Trophoblast cell (in vitro differentiated cells and primary cell): ENCODE results near the gene SLC20A1.
"Not testable (repeated sequence)": the region's sequence is repeated elsewhere in the genome, so short reads cannot be mapped to it uniquely, and the experiment has no call there.

Experiments
- DNase-seq, 2 donors: peaks; one replicate each; pipeline ENCODE4 v3.0.0-alpha.2; 2016
- H2AFZ ChIP-seq: 2 replicates; pipeline ENCODE4 v1.6.1; 2013; ENCODE audit warnings: low read length, moderate library complexity, mild to moderate bottlenecking; ENCODE audit not compliant: insufficient read depth, poor library complexity
- H2AK5ac ChIP-seq: 2 replicates; pipeline ENCODE4 v1.6.1; 2013; ENCODE audit warnings: mild to moderate bottlenecking, low read length
- H2BK120ac ChIP-seq: 2 replicates; pipeline ENCODE4 v1.6.1; 2013; ENCODE audit warnings: low read length, mild to moderate bottlenecking, moderate library complexity; ENCODE audit not compliant: insufficient read depth, poor library complexity
- H2BK12ac ChIP-seq: 2 replicates; pipeline ENCODE4 v1.6.1; 2013; ENCODE audit warnings: mild to moderate bottlenecking, low read length, moderate library complexity
- H2BK5ac ChIP-seq: 2 replicates; pipeline ENCODE4 v1.6.1; 2013; ENCODE audit warnings: low read length, low read depth, moderate library complexity, mild to moderate bottlenecking; ENCODE audit not compliant: poor library complexity
- H3K14ac ChIP-seq: 2 replicates; pipeline ENCODE4 v1.6.1; 2013; ENCODE audit warnings: mild to moderate bottlenecking, low read length
- H3K18ac ChIP-seq: 2 replicates; pipeline ENCODE4 v1.6.1; 2013; ENCODE audit warnings: mild to moderate bottlenecking, low read length
- H3K23ac ChIP-seq: 2 replicates; pipeline ENCODE4 v1.6.1; 2013; ENCODE audit warnings: low read length
- H3K27ac ChIP-seq: 2 replicates; pipeline ENCODE4 v1.5.1; 2013; ENCODE audit warnings: low read depth, mild to moderate bottlenecking, inconsistent platforms, low read length, moderate library complexity
- H3K27me3 ChIP-seq: 2 replicates; pipeline ENCODE4 v1.6.1; 2013; ENCODE audit warnings: inconsistent platforms, mild to moderate bottlenecking, low read length, moderate library complexity; ENCODE audit not compliant: insufficient read depth
- H3K36me3 ChIP-seq, 2 experiments: 1 replicate in 1 of 2; 2 replicates in 1 of 2; pipeline ENCODE4 v1.6.1; 2013; ENCODE audit warnings: low read length in 2 of 2, mild to moderate bottlenecking in 2 of 2, moderate library complexity in 1 of 2; ENCODE audit not compliant: insufficient read depth in 2 of 2, control insufficient read depth in 1 of 2
- H3K4ac ChIP-seq: 2 replicates; pipeline ENCODE4 v1.6.1; 2013; ENCODE audit warnings: low read depth, mild to moderate bottlenecking, low read length, moderate library complexity
- H3K4me1 ChIP-seq, 2 experiments: 1 replicate in 1 of 2; 2 replicates in 1 of 2; pipeline ENCODE4 v1.6.1; 2013; ENCODE audit warnings: low read length in 2 of 2, mild to moderate bottlenecking in 2 of 2, moderate library complexity in 1 of 2; ENCODE audit not compliant: insufficient read depth in 2 of 2, control insufficient read depth in 1 of 2
- H3K4me2 ChIP-seq: 2 replicates; pipeline ENCODE4 v1.6.1; 2013; ENCODE audit warnings: inconsistent platforms, mild to moderate bottlenecking, low read length, moderate library complexity
- H3K4me3 ChIP-seq: 2 replicates; pipeline ENCODE4 v1.5.1; 2013; ENCODE audit warnings: mild to moderate bottlenecking, low read depth, low read length, inconsistent platforms
- H3K79me1 ChIP-seq: one replicate; pipeline ENCODE4 v1.6.1; 2013; ENCODE audit warnings: low read length
- H3K79me2 ChIP-seq: 2 replicates; pipeline ENCODE4 v1.6.1; 2013; ENCODE audit warnings: low read length, mild to moderate bottlenecking; ENCODE audit not compliant: control insufficient read depth, insufficient read depth, poor library complexity
- H3K9ac ChIP-seq: 2 replicates; pipeline ENCODE4 v1.6.1; 2013; ENCODE audit warnings: mild to moderate bottlenecking, low read length
- H3K9me3 ChIP-seq: 2 replicates; pipeline ENCODE4 v1.6.1; 2013; ENCODE audit warnings: low read depth, mild to moderate bottlenecking, control low read depth, inconsistent platforms, low read length; ENCODE audit not compliant: insufficient read depth
- H4K12ac ChIP-seq: 2 replicates; pipeline ENCODE4 v1.6.1; 2013; ENCODE audit warnings: low read depth, mild to moderate bottlenecking, low read length, moderate library complexity
- H4K8ac ChIP-seq: 2 replicates; pipeline ENCODE4 v1.6.1; 2013; ENCODE audit warnings: low read depth, mild to moderate bottlenecking, low read length, moderate library complexity
- H4K91ac ChIP-seq: one replicate; pipeline ENCODE4 v1.6.1; 2013; ENCODE audit warnings: low read depth, mild to moderate bottlenecking, low read length, moderate library complexity
- WGBS: extraction: QIAGEN DNeasy Blood & Tissue Kit; methylation state at CpG from one replicate; pipeline ENCODE4 v1.1.7; 2013; ENCODE audit warnings: missing lambda C conversion rate; ENCODE audit not compliant: insufficient read length, insufficient coverage; ENCODE audit errors: extremely low coverage; 5-methylcytosine and 5-hydroxymethylcytosine counted together

The SLC20A1 gene

GRCh38 chr2:112614201-112614840 is 31.4 kb upstream of the SLC20A1 start:
- H4K8ac ChIP-seq: no peak overlapping the region
- no peaks in the 10 kb centered on the region for H3K36me3 ChIP-seq
- no peaks in the 10 kb centered on the region for H3K79me1 ChIP-seq
- no peak overlapping the region for H2BK120ac ChIP-seq
- H3K4me3 ChIP-seq: no peak overlapping the region
- no peak overlapping the region for H3K18ac ChIP-seq
- no peak overlapping the region for H2BK5ac ChIP-seq
- H2AFZ ChIP-seq: no peak overlapping the region
- no peaks in the 10 kb centered on the region for H3K27me3 ChIP-seq
- no peak overlapping the region for H2BK12ac ChIP-seq
- H3K79me2 ChIP-seq: no peaks in the 10 kb centered on the region
- no peak overlapping the region for H3K27ac ChIP-seq
- WGBS: no CpG with 5 or more reads among the region's 13 CpGs
- no peak overlapping the region for H2AK5ac ChIP-seq
- DNase-seq: no peak
- no peak overlapping the region for H3K14ac ChIP-seq
- no peak overlapping the region for H3K4ac ChIP-seq
- no peak overlapping the region for H3K23ac ChIP-seq
- no peak overlapping the region for H3K4me2 ChIP-seq
- H4K91ac ChIP-seq: no peak overlapping the region
- H3K9me3 ChIP-seq: no peaks in the 10 kb centered on the region
- H4K12ac ChIP-seq: no peak overlapping the region
- no peaks in the 10 kb centered on the region for H3K4me1 ChIP-seq
- H3K9ac ChIP-seq: no peak overlapping the region

GRCh38 chr2:112615051-112615450 is 30.7 kb upstream of the SLC20A1 start:
- Histone ChIP-seq H3K9me3 (no peaks in the 10 kb centered on the region), H3K18ac (no peak overlapping the region), H3K79me1 (no peaks in the 10 kb centered on the region), H2AK5ac (no peak overlapping the region), H3K79me2 (no peaks in the 10 kb centered on the region), H2AFZ (no peak overlapping the region), H3K4me2 (no peak overlapping the region), H3K27me3 (no peaks in the 10 kb centered on the region), H4K8ac (no peak overlapping the region), H3K14ac (no peak overlapping the region), H3K36me3 (no peaks in the 10 kb centered on the region), H2BK12ac (no peak overlapping the region), H2BK5ac (no peak overlapping the region), H4K12ac (no peak overlapping the region), H3K9ac (no peak overlapping the region), H4K91ac (no peak overlapping the region), H3K27ac (no peak overlapping the region), H3K4me3 (no peak overlapping the region), H3K4ac (no peak overlapping the region), H2BK120ac (no peak overlapping the region), H3K23ac (no peak overlapping the region), H3K4me1 (no peaks in the 10 kb centered on the region)
- WGBS: no CpG with 5 or more reads among the region's 8 CpGs
- no peak for DNase-seq

- H3K23ac ChIP-seq, H3K9ac ChIP-seq, H3K9me3 ChIP-seq, H3K18ac ChIP-seq, H3K79me2 ChIP-seq, H2AK5ac ChIP-seq, H4K12ac ChIP-seq, H4K91ac ChIP-seq, H2BK120ac ChIP-seq, H3K79me1 ChIP-seq, H2BK12ac ChIP-seq, H3K4me3 ChIP-seq, H3K14ac ChIP-seq, H3K27ac ChIP-seq, H4K8ac ChIP-seq, H3K4me2 ChIP-seq, H3K36me3 ChIP-seq, H3K4me1 ChIP-seq, DNase-seq, H3K27me3 ChIP-seq, H3K4ac ChIP-seq, H2BK5ac ChIP-seq, H2AFZ ChIP-seq: not testable (repeated sequence)
- no CpG with 5 or more reads among the region's 2 CpGs for WGBS
Measured at GRCh38 chr2:112615798-112616197, 29.9 kb upstream of the SLC20A1 start.

GRCh38 chr2:112618383-112618782 is 27.4 kb upstream of the SLC20A1 start:
- Histone ChIP-seq H2BK120ac (no peak overlapping the region), H3K27ac (no peak overlapping the region), H3K4me3 (no peak overlapping the region), H3K79me2 (no peaks in the 10 kb centered on the region), H3K79me1 (no peaks in the 10 kb centered on the region), H4K8ac (no peak overlapping the region), H3K9me3 (no peaks in the 10 kb centered on the region), H3K4me2 (no peak overlapping the region), H2AFZ (no peak overlapping the region), H3K4me1 (no peaks in the 10 kb centered on the region), H3K18ac (no peak overlapping the region), H2BK5ac (no peak overlapping the region), H4K12ac (no peak overlapping the region), H3K36me3 (no peaks in the 10 kb centered on the region), H3K14ac (no peak overlapping the region), H4K91ac (no peak overlapping the region), H2AK5ac (no peak overlapping the region), H2BK12ac (no peak overlapping the region), H3K4ac (no peak overlapping the region), H3K23ac (no peak overlapping the region), H3K9ac (no peak overlapping the region), H3K27me3 (no peaks in the 10 kb centered on the region)
- no peak for DNase-seq
- WGBS: no CpG with 5 or more reads among the region's 6 CpGs
